Loucy (cell line): ENCODE results near the gene SKOR1.
A peak's percentile ranks its signal among the peaks of the same experiment; 100 is the strongest.

Experiments used
- H2AFZ ChIP-seq: fragments of 200-600 bp; sonication (generic); 2 replicates; pipeline ENCODE4 v1.6.0; 2016; ENCODE audit warnings: antibody characterized with exemption, mild to moderate bottlenecking, low read length, moderate library complexity
- H3F3A ChIP-seq: fragments of 200-600 bp; 2 replicates; pipeline ENCODE4 v1.6.0; 2016; ENCODE audit warnings: antibody characterized with exemption, low read depth, mild to moderate bottlenecking
- H3K27me3 ChIP-seq: fragments of 200-600 bp; sonication (generic); 2 replicates; pipeline ENCODE4 v1.6.1; 2014; ENCODE audit warnings: low read length, mild to moderate bottlenecking; ENCODE audit not compliant: insufficient read depth, poor library complexity, severe bottlenecking
- H3K36me3 ChIP-seq: fragments of 200-600 bp; sonication (generic); 2 replicates; pipeline ENCODE4 v1.6.1; 2016; ENCODE audit warnings: low read length; ENCODE audit not compliant: insufficient read depth
- H3K4me1 ChIP-seq: fragments of 200-600 bp; sonication (generic); 2 replicates; pipeline ENCODE4 v1.5.1; 2014; ENCODE audit warnings: low read length, mild to moderate bottlenecking; ENCODE audit not compliant: insufficient read depth, poor library complexity, severe bottlenecking
- H3K4me2 ChIP-seq: fragments of 200-600 bp; sonication (generic); 2 replicates; pipeline ENCODE4 v1.6.0; 2014; ENCODE audit warnings: antibody characterized with exemption, low read length, low read depth, mild to moderate bottlenecking; ENCODE audit not compliant: poor library complexity, severe bottlenecking
- H3K4me3 ChIP-seq: fragments of 200-600 bp; sonication (generic); 2 replicates; pipeline ENCODE4 v1.5.1; 2014; ENCODE audit warnings: low read length, mild to moderate bottlenecking, mixed read lengths; ENCODE audit not compliant: poor library complexity, severe bottlenecking
- H3K79me2 ChIP-seq: fragments of 200-600 bp; sonication (generic); 2 replicates; pipeline ENCODE4 v1.6.1; 2014; ENCODE audit warnings: low read length; ENCODE audit not compliant: insufficient read depth
- H3K9ac ChIP-seq: fragments of 200-600 bp; sonication (generic); 2 replicates; pipeline ENCODE4 v1.6.0; 2014; ENCODE audit warnings: mild to moderate bottlenecking, low read depth, low read length, moderate library complexity; ENCODE audit not compliant: poor library complexity, severe bottlenecking
- H3K9me2 ChIP-seq: fragments of 200-600 bp; sonication (generic); replicated peaks from 2 replicates; pipeline ENCODE4 v1.6.1; 2016; ENCODE audit warnings: low read depth, low read length, mixed read lengths
- H3K9me3 ChIP-seq: fragments of 200-600 bp; sonication (generic); 2 replicates; pipeline ENCODE4 v1.6.1; 2014; ENCODE audit warnings: mild to moderate bottlenecking, antibody characterized with exemption, low read length, low read depth; ENCODE audit not compliant: insufficient read depth
- H4K20me1 ChIP-seq: fragments of 200-600 bp; sonication (generic); 2 replicates; pipeline ENCODE4 v1.6.0; 2014; ENCODE audit warnings: antibody characterized with exemption, low read length, mild to moderate bottlenecking; ENCODE audit not compliant: insufficient read depth, poor library complexity, severe bottlenecking
- EZH2phosphoT487 ChIP-seq: fragments of 200-600 bp; IDR thresholded peaks from 2 replicates; pipeline ENCODE4 v1.6.1; 2018; ENCODE audit warnings: antibody characterized with exemption, mild to moderate bottlenecking, moderate library complexity, borderline replicate concordance
- TF ChIP-seq, protein P1 (sequence below): fragments of 200-600 bp; sonication (generic); conservative IDR thresholded peaks from 2 replicates; pipeline ENCODE4 v1.5.1; 2014; ENCODE audit warnings: mild to moderate bottlenecking, antibody characterized with exemption, low read length

SKOR1 gene

GRCh38 chr15:67859331-67859946, 34.1 kb downstream of the SKOR1 start:
- peaks cover 11% of the 10 kb centered on the region for H3K4me1 ChIP-seq
- no peaks in the 10 kb centered on the region for H3K36me3 ChIP-seq
- H3F3A ChIP-seq: no peaks in the 10 kb centered on the region
- no peaks in the 10 kb centered on the region for H4K20me1 ChIP-seq
- TF ChIP-seq, protein P1, sequence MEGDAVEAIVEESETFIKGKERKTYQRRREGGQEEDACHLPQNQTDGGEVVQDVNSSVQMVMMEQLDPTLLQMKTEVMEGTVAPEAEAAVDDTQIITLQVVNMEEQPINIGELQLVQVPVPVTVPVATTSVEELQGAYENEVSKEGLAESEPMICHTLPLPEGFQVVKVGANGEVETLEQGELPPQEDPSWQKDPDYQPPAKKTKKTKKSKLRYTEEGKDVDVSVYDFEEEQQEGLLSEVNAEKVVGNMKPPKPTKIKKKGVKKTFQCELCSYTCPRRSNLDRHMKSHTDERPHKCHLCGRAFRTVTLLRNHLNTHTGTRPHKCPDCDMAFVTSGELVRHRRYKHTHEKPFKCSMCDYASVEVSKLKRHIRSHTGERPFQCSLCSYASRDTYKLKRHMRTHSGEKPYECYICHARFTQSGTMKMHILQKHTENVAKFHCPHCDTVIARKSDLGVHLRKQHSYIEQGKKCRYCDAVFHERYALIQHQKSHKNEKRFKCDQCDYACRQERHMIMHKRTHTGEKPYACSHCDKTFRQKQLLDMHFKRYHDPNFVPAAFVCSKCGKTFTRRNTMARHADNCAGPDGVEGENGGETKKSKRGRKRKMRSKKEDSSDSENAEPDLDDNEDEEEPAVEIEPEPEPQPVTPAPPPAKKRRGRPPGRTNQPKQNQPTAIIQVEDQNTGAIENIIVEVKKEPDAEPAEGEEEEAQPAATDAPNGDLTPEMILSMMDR: no peak
- TF ChIP-seq EZH2phosphoT487: no peak
- H3K4me2 ChIP-seq: no peak overlapping the region
- no peaks in the 10 kb centered on the region for H3K9me3 ChIP-seq
- no peak overlapping the region for H3K9ac ChIP-seq
- H3K4me3 ChIP-seq: no peak overlapping the region
- H3K79me2 ChIP-seq: no peaks in the 10 kb centered on the region
- no peaks in the 10 kb centered on the region for H3K27me3 ChIP-seq
- H2AFZ ChIP-seq: no peak overlapping the region
- H3K9me2 ChIP-seq: no peaks in the 10 kb centered on the region

DNA sequence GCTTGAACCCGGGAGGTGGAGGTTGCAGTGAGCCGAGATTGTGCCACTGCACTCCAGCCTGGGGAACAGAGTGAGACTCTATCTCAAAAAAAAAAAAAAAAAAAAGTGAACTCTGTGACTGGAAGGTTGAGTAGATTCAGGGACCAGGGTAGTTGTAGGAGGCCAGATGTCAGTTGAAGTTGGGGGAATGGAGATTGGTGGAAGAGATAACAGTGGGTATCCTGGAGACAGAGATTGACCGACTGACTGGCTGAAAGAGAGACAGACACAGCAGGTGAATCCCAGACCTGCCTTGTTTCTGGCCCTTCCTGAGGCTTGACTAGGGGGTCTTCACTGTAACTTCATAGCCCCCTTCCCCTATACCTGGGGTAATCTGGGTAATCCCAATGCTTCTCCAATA, 36.7 kb downstream of the SKOR1 start:
- Histone ChIP-seq H3K9me3 (no peaks in the 10 kb centered on the region), H3K4me2 (no peak overlapping the region), H3K9me2 (no peaks in the 10 kb centered on the region), H3K4me3 (no peak overlapping the region), H3K36me3 (no peaks in the 10 kb centered on the region), H2AFZ (no peak overlapping the region), H3K9ac (no peak overlapping the region), H3K79me2 (no peaks in the 10 kb centered on the region), H3K27me3 (no peaks in the 10 kb centered on the region), H4K20me1 (no peaks in the 10 kb centered on the region), H3K4me1 (peaks cover 8% of the 10 kb centered on the region), H3F3A (no peaks in the 10 kb centered on the region)
- TF ChIP-seq EZH2phosphoT487: no peak
- TF ChIP-seq, protein P1: no peak

- Histone ChIP-seq H3F3A (no peaks in the 10 kb centered on the region), H4K20me1 (no peaks in the 10 kb centered on the region), H3K4me2 (peak overlapping the region; percentile 74), H3K9me2 (no peaks in the 10 kb centered on the region), H3K27me3 (no peaks in the 10 kb centered on the region), H3K79me2 (no peaks in the 10 kb centered on the region), H3K4me3 (peak overlapping the region; percentile 68), H3K4me1 (peaks cover 8% of the 10 kb centered on the region), H3K9ac (peak overlapping the region; percentile 33), H3K36me3 (no peaks in the 10 kb centered on the region), H3K9me3 (no peaks in the 10 kb centered on the region), H2AFZ (peak overlapping the region; percentile 96)
- TF ChIP-seq, protein P1: no peak
- TF ChIP-seq EZH2phosphoT487: no peak
These were observed 37.6 kb downstream of the SKOR1 start for GRCh38 chr15:67862750-67863441.
